Measurements from ENCODE around the gene CFAP251. TPM values are rescaled to one million over a fixed set of nuclear protein-coding genes. Genes with fewer than 3 reads are reported as not detected.

The CFAP251 gene
- polyA plus RNA-seq, 1 donor (not counting 4 experiments of a cell fraction or from before 2014, with no cell fraction given) = 74.2 TPM

DNA sequence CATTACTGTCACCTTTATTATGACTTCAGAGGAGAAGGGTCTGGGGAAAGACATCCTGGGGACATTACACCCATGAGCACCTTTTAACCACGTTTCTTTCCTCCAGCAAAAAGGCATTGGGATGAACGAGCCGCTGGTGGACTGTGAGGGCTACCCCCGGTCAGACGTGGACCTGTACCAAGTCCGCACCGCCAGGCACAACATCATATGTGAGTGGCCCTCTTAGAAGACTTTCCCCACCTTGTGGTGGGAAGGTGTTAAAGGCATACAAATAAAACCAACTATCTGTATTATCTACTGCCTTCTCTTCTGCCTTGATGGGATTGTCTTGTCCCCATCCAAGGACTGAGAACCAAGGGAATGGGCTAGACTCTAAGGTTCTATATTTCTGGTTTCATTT lies 23.8 kb upstream of the CFAP251 start:
- Histone ChIP-seq H3K27ac (ENCODE audit: control insufficient read depth, insufficient read depth, low read length) (peak overlapping the region; percentile 63), H3K36me3 (ENCODE audit: control insufficient read depth in 2 of 2, extremely low read depth in 1 of 2, insufficient read depth in 2 of 2, low read length in 2 of 2) (peaks cover 19 to 24% of the 10 kb centered on the region in 2 experiments), H3K27me3 (ENCODE audit: control insufficient read depth, extremely low read depth, insufficient read depth, low read length) (no peaks in the 10 kb centered on the region), H3K9me1 (ENCODE audit: control insufficient read depth, extremely low read depth, insufficient read depth, low read length) (no peaks in the 10 kb centered on the region), H3K9me3 (ENCODE audit: control insufficient read depth, low read depth, low read length) (no peaks in the 10 kb centered on the region), H3K4me2 (ENCODE audit: control insufficient read depth, extremely low read depth, insufficient read depth, low read depth, low read length) (peak overlapping the region; percentile 47), H3K4me1 (ENCODE audit: control insufficient read depth, extremely low read depth, insufficient read depth, low read length) (peaks cover 17% of the 10 kb centered on the region), H3K9ac (ENCODE audit: control insufficient read depth, extremely low read depth, insufficient read depth, low read length) (peak overlapping the region; percentile 65), H3K79me2 (ENCODE audit: control insufficient read depth, insufficient read depth, low read length) (peaks cover 49% of the 10 kb centered on the region), H2AFZ (ENCODE audit: control insufficient read depth, low read length) (no peak overlapping the region), H3K4me3 (ENCODE audit: control insufficient read depth in 2 of 3, extremely low read depth in 1 of 3, insufficient read depth in 2 of 3, low read depth in 1 of 3, low read length in 3 of 3) (no peak overlapping the region), H4K20me1 (ENCODE audit: control insufficient read depth, extremely low read depth, insufficient read depth, low read length) (no peaks in the 10 kb centered on the region)
- TF ChIP-seq CTCF (optimal IDR thresholded peaks at IDR 0.05 in 1 of 3, IDR thresholded peaks at IDR 0.05 in 1 of 3, conservative IDR thresholded peaks at IDR 0.05 in 1 of 3; ENCODE audit: extremely low read depth in 1 of 3, insufficient read depth in 2 of 3, low read length in 3 of 3) (peak in 2 of 3 experiments; percentile 14 to 23), EZH2 (IDR thresholded peaks at IDR 0.05; ENCODE audit: low read length) (no peak)
- DNase-seq (ENCODE audit: low read depth, low spot score) (no peak), FAIRE-seq (no peak)
- dilution Hi-C loops (cut with MboI; ENCODE audit: extremely low pct_ligation_motif_present, low sequenced_read_pairs) = no loop called here

DNA sequence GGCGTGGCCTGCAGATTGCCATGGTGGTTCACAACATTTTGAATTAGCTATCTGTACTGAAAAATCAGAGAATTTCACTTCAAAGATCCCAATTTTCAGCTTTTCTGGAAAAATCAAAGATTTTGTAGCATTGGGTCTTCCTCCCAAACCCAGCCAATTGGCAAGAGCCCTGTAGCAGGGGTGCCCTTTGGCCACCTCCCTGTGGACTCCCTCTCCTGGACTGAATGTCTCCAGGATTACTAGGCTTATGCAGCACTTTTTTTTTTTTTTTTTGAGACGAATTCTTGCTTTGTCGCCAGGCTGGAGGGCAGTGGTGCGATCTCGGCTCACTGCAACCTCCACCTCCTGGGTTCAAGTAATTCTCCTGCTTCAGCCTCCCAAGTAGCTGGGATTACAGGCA lies 20.1 kb upstream of the CFAP251 start:
- no peak for FAIRE-seq
- H3K27me3 ChIP-seq (ENCODE audit: control insufficient read depth, extremely low read depth, insufficient read depth, low read length) = no peaks in the 10 kb centered on the region
- H3K4me1 ChIP-seq (ENCODE audit: control insufficient read depth, extremely low read depth, insufficient read depth, low read length) = peaks cover 12% of the 10 kb centered on the region
- H4K20me1 ChIP-seq (ENCODE audit: control insufficient read depth, extremely low read depth, insufficient read depth, low read length) = no peaks in the 10 kb centered on the region
- dilution Hi-C loops (cut with MboI; ENCODE audit: extremely low pct_ligation_motif_present, low sequenced_read_pairs) = no loop called here
- H2AFZ ChIP-seq (ENCODE audit: control insufficient read depth, low read length) = no peak overlapping the region
- no peaks in the 10 kb centered on the region for H3K9me3 ChIP-seq (ENCODE audit: control insufficient read depth, low read depth, low read length)
- no peaks in the 10 kb centered on the region for H3K9me1 ChIP-seq (ENCODE audit: control insufficient read depth, extremely low read depth, insufficient read depth, low read length)
- H3K4me2 ChIP-seq (ENCODE audit: control insufficient read depth, extremely low read depth, insufficient read depth, low read depth, low read length) = no peak overlapping the region
- DNase-seq (ENCODE audit: low read depth, low spot score) = no peak
- H3K79me2 ChIP-seq (ENCODE audit: control insufficient read depth, insufficient read depth, low read length) = peaks cover 24% of the 10 kb centered on the region
- H3K36me3 ChIP-seq (ENCODE audit: control insufficient read depth in 2 of 2, extremely low read depth in 1 of 2, insufficient read depth in 2 of 2, low read length in 2 of 2) = peaks cover 37 to 39% of the 10 kb centered on the region in 2 experiments
- H3K4me3 ChIP-seq (ENCODE audit: control insufficient read depth in 2 of 3, extremely low read depth in 1 of 3, insufficient read depth in 2 of 3, low read depth in 1 of 3, low read length in 3 of 3) = no peak overlapping the region
- no peak for TF ChIP-seq EZH2 (IDR thresholded peaks at IDR 0.05; ENCODE audit: low read length)
- TF ChIP-seq CTCF (optimal IDR thresholded peaks at IDR 0.05 in 1 of 3, IDR thresholded peaks at IDR 0.05 in 1 of 3, conservative IDR thresholded peaks at IDR 0.05 in 1 of 3; ENCODE audit: extremely low read depth in 1 of 3, insufficient read depth in 2 of 3, low read length in 3 of 3) = no peak
- H3K27ac ChIP-seq (ENCODE audit: control insufficient read depth, insufficient read depth, low read length) = no peak overlapping the region
- no peak overlapping the region for H3K9ac ChIP-seq (ENCODE audit: control insufficient read depth, extremely low read depth, insufficient read depth, low read length)
